HG03457 (cell line): Measurements from ENCODE around the gene DNAH3.
"Not testable (repeated sequence)": the region's sequence is repeated elsewhere in the genome, so short reads cannot be mapped to it uniquely, and the experiment has no call there.

ENCODE experiments used
- ATAC-seq: cut with Tn5 transposase; IDR thresholded peaks from one replicate; pipeline ENCODE4 v1.9.1; 2021; ENCODE audit warnings: moderate number of reproducible peaks; ENCODE audit not compliant: unreplicated experiment

The DNAH3 gene

GRCh38 chr16:21169249-21169981 is 18.8 kb upstream of the DNAH3 start:
- no peak for ATAC-seq

- no peak for ATAC-seq
These were observed 17.4 kb upstream of the DNAH3 start for GRCh38 chr16:21167929-21168602.

GRCh38 chr16:21167360-21167759 is 16.7 kb upstream of the DNAH3 start:
- no peak for ATAC-seq

- ATAC-seq, result no peak
These were observed 15.9 kb upstream of the DNAH3 start for GRCh38 chr16:21166561-21166961.

GRCh38 chr16:21164521-21165168 is 14.0 kb upstream of the DNAH3 start:
- ATAC-seq, result no peak

- no peak for ATAC-seq
These were observed 12.9 kb upstream of the DNAH3 start for GRCh38 chr16:21163576-21163975.

GRCh38 chr16:21162661-21163151 is 12.1 kb upstream of the DNAH3 start:
- no peak for ATAC-seq

GRCh38 chr16:21161211-21161610 is 10.6 kb upstream of the DNAH3 start:
- no peak for ATAC-seq

- no peak for ATAC-seq
These were observed 9.6 kb upstream of the DNAH3 start for GRCh38 chr16:21160276-21160675.

GRCh38 chr16:21159281-21159951 is 8.8 kb upstream of the DNAH3 start:
- ATAC-seq, result no peak

GRCh38 chr16:21158208-21159110 is 7.8 kb upstream of the DNAH3 start, which contains the start of gene LDAF1:
Gene LDAF1 (plus strand): TSS chr16:21158674. CDS start chr16:21161183, 2,509 bp downstream.
- ATAC-seq, result peak; percentile 67

GRCh38 chr16:21157632-21158031 is 7.0 kb upstream of the DNAH3 start:
- ATAC-seq, result no peak

GRCh38 chr16:21156767-21157467 is 6.3 kb upstream of the DNAH3 start:
- no peak for ATAC-seq

- ATAC-seq, result not testable (repeated sequence)
These were observed 5.4 kb upstream of the DNAH3 start for GRCh38 chr16:21156011-21156410.

- not testable (repeated sequence) for ATAC-seq
These were observed 2.6 kb upstream of the DNAH3 start for GRCh38 chr16:21153124-21153729.

GRCh38 chr16:21152160-21153030 is 1.7 kb upstream of the DNAH3 start:
- ATAC-seq, result not testable (repeated sequence)

GRCh38 chr16:21145738-21146137 is 4.9 kb downstream of the DNAH3 start:
- ATAC-seq, result no peak

GRCh38 chr16:21134053-21134452 is 16.6 kb downstream of the DNAH3 start:
- ATAC-seq, result no peak
